ENCODE data around the gene SDC4.

SDC4 gene

DNA sequence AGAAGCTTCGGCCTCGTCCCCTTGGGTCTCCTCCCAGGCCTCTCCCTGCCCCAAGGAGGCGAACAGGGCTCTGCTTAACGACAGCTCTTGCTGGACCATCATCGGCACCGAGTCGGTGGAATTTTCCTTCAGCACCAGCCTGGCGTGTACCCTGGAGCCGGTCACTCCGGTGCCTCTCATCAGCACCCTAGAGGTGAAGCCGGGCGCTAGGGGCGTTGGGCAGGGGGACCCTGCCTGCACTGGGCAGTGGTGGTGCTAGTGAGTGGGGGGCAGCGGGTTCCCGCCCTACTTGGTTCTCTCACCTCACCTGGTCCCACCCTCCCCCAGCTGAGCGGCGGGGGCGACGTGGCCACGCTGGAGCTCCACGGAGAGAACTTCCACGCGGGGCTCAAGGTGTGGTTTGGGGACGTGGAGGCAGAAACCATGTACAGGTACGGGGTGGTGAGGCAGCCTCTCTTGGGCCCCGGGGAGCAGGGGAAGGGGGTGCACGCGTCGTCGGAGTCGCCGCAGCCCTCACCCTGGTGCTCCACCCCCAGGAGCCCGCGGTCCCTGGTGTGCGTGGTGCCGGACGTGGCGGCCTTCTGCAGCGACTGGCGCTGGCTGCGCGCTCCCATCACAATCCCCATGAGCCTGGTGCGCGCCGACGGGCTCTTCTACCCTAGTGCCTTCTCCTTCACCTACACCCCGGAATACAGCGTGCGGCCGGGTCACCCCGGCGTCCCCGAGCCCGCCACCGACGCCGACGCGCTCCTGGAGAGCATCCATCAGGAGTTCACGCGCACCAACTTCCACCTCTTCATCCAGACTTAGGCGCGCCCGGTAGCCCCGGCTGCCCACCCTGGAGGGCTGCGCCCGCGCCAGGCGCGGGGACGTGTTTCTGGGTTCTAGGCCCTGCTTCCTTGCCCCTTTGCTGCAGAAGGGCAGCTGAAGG, 31.8 kb downstream of the SDC4 start:
- FAIRE-seq: no peak

DNA sequence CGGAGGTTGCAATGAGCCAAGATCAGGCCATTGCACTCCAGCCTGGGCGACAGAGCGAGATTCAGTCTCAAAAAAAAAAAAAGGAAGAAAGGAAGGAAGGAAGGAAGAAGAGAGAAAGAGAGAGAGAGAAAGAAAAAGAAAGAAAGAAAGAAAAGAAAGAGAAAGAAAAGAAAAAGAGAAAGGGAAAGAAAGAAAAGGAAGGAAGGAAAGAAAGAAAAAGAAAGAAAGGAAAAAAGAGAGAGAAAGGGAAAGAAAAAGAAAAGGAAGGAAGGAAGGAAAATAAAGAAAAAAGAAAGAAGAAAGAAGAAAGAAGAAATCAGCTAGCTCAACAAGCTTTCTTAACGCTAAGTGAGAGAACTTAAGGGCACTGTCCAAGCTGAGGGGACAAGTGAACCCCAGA, 32.6 kb downstream of the SDC4 start:
- FAIRE-seq: no peak

DNA sequence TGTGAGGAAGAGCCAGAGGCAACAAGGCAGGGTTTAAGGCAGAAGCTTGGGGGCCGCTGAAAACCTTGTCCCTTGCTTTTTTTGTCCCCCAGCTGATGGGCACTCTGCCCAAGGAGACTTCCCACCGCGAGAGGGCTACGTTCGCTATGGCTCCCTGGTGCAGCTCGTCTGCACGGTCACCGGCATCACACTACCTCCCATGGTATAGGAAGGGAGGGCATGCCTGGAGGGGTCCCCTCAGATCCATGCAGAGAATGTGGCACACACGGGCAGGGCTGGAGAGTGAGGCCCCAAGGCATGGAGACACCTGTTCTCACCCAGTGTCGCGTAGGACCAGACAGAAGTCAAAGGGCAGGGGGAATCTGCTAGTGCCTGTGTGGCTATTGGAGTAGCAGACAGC, 34.3 kb downstream of the SDC4 start:
- no peak for FAIRE-seq

DNA sequence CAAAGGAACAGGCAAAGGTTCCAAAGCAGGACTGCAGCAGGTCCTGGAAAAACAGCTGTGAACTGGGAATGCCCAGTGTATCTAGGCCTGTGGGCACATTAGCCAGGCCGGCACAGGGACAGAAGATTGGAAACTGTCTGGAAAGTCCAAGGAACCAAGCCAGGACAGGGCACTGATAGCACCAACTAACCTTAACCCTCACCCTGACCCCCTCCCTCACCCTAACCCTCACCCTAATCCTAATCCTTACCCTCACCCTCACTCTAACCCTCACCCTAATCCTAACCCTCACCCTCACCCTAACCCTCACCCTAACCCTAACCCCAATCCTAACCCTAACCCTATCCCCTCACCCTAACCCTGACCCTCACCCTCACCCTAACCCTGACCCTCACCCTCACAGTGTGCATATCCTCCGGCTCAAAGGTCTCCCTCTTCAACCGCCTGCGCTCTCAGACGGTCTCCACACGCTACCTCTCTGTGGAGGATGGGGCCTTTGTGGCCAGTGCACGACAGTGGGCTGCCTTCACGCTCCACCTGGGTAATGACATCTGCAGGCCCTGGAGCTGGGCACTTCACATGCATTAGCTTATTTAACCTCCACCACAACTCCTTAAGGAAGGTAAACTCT, 35.0 kb downstream of the SDC4 start:
- no peak for FAIRE-seq

DNA sequence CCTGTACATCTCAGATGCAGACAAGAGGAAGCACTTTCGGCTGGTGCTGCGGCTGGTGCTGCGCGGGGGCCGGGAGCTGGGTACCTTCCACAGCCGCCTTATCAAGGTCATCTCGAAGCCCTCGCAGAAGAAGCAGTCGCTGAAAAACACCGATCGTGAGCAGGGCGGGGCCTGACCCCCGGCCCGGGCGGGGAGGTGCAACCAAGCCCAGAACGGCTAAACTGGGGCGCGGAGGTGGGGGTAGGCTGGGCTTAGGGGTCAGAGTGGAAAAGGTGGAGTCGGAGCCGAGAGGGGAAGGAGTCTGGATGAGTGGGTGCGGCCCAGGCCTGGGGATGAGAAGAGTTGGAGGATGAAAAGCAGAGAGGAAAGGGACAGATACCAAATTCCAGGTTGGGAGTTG, 36.0 kb downstream of the SDC4 start:
- FAIRE-seq: no peak

DNA sequence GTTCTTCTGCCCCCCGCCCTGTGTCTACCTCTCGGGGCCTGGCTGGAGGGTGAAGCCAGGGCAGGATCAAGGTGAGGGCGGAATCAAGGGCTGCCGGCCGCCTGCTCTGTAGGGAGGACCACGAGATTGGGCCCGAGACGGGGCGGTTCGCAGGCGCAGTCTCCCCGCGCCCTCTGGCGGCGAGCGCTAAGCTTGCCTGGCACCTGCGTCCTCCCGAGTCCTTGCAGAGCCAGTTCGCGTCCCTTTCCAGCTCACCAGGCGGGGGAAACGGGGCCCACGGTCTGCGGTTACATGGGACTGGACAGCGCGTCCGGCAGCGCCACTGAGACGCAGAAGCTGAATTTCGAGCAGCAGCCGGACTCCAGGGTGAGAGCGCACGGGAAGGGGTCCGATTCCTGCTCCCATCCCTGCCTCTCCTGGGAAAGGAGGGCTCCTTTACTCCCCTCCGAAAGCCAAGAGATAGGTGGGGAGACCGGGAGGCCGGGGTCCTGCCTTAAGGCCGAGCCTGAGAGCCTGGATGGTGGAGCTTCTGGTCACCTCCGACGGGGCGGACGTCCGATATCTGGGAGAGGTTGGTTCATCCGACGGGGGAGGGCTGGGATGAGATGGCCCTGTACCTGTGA, 36.5 kb downstream of the SDC4 start:
- FAIRE-seq: no peak

DNA sequence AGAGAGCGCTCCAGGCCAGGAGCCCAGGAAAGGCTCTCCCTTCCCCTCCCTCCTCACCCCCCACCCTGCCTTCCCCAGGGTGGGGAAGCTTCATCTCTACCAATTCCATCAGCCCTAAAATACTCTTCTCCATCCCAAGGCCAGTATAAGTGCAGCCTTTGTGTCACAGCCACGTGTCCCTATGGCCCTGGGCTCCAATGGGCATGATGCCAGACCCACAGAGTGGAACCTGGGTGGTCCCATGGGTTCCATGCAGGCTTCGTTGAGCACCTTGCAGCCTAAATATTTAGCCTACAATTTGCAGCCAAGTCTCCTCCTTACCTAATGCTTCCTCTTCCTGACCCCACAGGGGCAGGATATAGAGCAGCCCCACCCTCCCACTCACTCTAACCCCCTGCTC, 39.1 kb downstream of the SDC4 start:
- FAIRE-seq: no peak

DNA sequence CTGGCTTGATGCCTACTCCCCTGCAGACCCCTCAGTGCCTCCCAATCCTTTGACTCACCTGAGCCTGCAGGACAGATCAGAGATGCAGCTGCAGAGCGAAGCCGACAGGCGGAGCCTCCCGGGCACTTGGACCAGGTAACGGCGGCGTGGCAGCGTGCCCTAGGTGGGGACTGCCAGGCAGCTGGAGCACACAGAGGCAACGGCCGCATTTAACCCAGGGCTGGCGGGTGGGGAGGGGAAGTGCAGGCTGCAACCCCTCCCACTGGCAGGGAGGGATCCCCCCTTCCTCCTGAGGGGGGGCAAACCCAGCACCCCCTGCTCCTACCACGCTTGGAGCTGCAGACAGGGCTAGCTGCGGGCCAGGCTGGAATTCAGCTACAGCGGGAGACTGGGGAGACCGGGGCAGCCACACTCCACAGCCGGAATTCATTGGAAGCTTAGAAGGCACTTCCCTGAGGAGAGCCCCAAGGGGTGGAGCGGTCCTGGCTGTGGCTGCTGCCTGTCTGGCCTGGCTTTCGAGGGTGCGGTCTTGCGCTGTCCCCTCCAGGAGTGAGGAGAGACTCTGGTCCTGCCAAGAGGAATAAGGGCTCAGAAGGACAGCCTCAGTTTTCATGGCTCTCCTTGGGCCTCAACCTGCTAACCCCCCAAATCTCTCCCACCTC, 40.0 kb downstream of the SDC4 start, which contains the start of gene MATN4:
MATN4 (minus strand) TSS at position 183 of the 662 bp plus-strand sequence. CDS start 2,717 bp downstream, outside the sequence.
- no peak for FAIRE-seq

DNA sequence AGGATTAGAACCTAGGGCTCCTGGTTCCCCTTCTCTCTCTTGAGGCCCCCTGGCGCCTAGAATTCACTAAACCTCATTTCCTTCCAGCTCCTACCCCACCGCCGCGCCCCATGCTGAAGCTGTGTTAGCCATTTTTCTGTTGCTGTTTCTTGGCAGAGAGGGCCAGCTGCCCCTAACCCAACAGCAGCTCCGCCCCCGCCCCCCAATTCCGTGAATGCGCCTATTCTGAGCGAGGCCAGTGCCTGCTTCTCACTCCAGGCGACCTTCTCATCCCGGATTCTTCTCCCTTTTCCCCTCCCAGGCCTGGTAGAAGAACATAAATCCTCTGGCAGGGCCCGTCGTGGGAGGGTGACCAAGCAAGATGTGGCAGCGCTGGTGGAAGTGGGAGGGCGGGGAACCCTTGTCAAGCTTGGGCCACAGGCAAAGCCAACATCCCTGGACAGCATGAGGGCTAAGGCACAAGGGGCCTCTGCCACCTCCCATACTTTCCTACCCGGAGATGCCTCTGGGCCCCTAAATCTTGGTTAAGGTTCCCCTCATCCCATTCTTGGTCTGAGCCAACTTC, 41.1 kb downstream of the SDC4 start:
- no peak for FAIRE-seq

DNA sequence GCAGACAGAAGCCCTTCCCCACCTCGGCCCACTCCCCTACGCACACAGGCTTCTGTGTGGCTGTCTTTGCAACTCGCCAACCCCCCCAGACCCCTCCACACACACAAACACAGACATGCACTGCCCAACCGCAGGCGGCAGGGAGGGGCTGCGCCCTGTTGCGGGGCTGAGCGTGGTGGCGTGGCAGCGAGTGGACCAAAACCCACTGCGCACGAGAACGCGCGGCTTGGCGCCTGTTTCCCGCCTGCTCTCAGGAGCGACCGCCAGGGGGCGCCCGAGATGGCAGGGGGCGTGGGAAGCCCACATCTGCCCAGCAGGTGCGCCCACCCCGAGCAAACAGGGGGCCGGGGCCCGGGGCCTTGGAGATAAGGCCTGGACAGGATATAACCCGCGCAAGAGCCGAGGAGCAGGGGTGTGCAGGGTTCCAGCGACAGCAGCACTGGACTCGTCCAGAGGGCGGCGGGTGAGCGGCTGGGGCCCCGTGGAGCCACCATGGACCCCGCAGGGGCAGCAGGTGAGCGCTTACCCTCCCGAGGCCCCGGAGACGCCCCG, 41.7 kb downstream of the SDC4 start, which contains the start of gene RBPJL:
RBPJL (plus strand) TSS at position 410 of the 552 bp plus-strand sequence; CDS start at position 493, 83 bp downstream.
- no peak for FAIRE-seq

DNA sequence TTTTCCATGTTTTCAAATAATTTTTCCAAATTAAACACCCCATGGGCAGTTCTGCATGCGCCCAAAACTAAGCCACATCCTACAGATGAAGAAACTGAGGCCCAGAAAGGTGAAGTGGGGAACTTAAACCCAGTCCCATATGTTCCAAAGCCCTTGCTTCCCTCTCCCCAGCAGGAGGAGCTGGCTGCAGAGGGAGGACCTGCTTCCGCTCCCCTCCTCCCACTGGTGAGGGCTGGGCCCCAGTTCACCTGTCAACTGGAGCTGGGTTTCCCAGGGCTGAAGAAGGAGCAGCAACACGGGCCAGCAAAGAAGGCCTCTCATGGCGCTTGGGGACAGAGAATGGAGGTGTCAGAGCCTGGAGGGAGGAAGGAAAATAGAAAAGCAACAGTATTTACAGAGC, 43.0 kb downstream of the SDC4 start:
- FAIRE-seq: no peak

DNA sequence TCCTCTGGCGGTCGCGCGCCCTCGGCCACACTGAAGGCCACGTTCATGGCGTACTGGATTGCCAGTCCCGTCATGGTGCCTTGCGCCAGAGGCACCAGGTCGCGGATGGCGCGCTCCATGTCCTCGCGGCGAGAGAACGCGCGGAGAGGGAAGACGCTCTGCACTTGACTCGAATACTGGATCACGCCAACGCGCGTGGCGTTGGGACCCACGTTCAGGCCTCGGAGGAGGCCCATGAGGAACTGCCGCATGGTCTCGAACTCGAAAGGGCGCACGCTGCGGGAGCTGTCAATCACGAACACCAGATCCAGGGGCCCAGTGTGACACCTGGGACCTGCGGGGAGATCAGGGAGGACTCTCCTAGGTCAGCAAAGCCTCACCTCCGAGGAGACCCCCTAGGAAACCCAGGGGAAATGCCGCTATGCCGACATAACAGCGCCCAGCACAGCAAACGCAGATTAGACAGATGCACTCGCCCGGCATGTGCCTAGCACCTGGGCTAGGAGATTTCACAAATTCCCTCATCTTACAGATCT, 43.7 kb downstream of the SDC4 start:
- FAIRE-seq: no peak

DNA sequence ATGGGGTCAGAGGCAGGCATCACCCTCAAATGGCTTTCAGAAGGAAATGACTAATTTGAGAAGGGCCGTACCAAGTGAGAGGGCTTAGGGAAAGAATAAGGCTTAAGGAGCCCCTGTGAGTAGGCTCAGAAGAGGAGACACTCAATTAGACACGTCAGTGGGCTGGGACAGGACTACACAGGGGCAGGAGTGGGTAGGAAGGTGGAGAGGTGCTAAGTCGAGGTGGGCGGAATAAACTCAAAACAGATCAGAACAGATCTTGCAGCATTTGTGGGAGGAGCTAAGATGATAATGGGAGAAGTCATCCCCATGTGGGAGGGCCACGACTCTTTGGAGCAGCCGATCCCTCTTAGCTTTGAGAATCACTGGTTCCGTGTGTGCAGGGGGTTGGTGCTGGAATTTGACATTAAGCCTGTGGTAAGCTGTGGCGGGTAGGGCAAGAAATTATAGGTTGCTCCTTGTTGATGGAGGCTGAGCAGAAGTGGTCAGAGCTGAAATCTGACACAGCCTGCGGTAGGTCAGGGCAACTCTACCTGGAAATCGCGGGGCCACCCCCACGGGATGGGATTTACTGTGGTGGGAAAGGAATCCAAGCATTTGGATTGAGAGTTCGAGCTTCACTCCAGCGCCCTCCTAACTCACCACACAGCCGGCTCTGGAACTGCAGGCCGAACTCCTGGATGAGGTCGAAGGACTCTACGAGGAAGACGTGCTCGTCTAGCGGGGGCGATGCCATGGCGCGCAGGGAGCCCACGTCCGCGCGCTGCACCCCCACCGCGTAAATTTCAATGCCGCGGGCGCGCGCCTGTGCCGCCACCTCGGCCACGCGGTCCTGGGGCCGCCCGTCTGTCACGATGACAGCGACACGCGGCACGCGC, 44.4 kb downstream of the SDC4 start:
- no peak for FAIRE-seq

DNA sequence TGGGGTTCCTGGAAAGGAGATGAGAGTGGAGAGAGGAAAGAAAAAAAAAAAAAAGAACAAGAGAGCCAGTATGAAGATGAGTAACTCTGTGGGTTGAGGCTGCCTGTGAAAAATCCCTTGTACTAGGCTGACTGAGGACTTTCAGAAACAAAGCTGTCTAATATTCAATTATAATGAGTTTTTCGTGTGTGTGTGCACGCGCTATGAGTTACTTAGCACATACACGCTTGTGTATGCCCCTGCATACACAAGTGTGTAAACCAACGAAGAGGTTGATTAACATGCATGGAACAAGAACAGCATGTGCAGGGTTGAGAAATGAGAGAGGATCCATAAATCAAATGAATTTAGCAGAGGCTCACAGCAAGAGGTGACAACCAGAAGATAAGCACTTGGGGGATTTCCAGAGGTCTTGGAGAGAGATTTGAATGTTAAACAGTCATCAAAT, 46.4 kb downstream of the SDC4 start:
- FAIRE-seq: no peak

DNA sequence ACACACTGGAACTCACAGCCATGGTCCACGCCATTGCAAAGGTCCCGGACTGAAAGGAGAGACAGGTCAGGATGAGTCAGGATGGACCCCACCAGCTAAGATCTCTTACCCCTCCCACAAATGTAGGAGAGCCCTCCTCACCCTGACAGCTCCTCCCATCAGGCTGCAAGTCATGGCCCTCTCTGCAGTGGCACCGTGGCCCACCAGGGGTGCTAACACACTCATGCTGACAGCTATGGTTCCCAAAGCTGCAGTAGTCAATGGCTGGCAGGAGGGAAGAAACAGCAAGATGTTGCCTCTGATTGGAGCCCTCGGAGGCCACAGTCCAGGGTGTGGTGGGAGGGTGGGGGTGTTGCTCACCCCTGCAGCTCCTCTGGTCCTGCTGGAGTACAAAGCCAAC, 47.3 kb downstream of the SDC4 start:
- no peak for FAIRE-seq

DNA sequence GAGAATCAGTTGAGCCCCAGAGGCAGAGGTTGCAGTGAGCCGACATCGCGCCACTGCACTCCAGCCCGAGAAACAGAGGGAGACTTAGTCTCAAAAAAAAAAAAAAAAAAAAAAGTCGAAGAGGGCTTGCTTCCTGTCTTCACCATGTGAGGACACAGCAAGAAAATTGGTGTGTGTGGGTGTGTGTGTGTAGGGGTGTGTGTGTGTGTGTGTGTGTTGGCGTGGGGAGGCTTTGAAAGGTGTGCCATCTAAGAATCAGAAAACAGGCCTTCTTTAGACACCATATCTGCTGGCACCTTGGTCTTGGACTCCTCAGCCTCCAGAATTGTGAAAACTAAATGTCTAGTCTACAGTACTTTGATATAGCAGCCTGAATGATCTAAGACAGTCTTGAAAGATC, 48.4 kb downstream of the SDC4 start:
- FAIRE-seq: no peak

DNA sequence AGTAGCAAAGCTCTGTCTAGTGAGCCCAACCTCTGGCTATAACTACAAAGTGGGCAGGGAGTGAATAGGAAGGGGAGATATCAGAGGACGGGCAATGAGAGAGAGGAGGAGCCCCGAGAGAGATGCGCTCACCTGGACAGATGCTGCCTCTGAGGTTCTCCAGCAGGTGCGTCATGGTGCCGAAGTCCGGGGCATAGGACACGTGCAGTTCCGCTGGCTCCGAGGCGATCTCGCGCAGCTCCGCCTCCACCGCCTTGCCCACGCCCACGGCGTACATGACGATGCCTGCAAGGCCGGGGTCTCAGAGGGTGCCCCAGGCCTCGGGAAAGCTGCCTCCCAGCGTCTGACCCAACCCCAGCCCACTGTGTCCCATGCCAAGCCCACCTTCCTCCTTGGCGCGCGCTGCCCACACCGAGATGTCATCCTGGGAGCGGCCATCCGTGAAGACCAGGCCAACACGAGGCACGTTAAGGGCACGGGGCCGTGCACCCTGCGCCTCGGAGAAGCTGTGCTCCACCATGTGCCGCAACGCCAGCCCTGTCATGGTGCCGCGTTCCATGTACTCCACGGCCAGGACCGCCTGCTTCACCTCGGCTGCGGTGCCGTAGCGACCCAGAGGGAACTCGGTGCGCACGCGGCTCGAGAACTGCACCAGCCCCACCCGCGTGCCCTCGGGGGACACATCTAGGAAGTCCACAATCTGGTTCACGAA, 50.3 kb downstream of the SDC4 start:
- no peak for FAIRE-seq

DNA sequence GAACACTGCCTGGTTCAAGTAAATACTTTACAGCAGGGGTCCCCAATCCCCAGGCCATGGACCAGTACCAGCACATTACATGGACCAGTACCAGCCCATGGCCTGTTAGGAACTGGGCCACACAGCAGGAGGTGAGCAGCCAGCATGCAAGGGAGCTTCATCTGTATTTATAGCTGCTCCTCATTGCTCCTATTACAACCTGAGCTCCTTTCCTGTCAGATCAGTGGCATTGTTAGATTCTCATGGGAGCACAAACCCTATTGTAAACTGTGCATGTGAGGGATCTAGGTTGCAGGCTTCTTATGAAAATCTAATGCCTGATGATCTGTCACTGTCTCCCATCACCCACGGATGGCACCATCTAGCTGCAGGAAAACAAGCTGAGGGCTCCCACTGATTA, 53.6 kb downstream of the SDC4 start:
- FAIRE-seq: no peak

DNA sequence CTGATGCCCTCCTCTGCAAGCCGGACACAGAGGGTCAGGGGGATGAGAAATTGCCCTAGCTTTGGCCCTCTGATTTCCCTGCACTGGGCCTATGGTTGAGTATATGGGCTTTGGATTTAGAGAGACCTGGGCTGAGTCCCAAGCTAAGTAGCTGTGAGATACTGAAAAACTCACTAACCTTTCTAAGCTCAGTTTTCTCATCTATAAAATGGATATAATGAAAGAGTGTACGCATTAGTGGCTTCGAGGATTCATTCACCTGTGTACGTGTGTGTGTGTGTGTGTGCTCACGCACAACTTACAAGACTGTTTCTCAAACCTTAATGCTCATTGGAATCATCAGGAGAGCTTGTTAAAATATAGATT, 54.2 kb downstream of the SDC4 start:
- no peak for FAIRE-seq
